PC-3 (cell line): ENCODE results near the gene SLC25A17. TPM values are rescaled to one million over a fixed set of nuclear protein-coding genes. Genes with fewer than 3 reads are reported as not detected.
"Not testable (repeated sequence)": the region's sequence is repeated elsewhere in the genome, so short reads cannot be mapped to it uniquely, and the experiment has no call there.

Experiments used
- ATAC-seq: fragments of 200-7000 bp; cut with Tn5 transposase; 2 replicates; pipeline ENCODE4 v1.9.1; 2020; ENCODE audit warnings: mild to moderate bottlenecking, moderate library complexity
- BruUV-seq: library from RNA; stranded (reverse); fragments of 400-500 nt; replicated peaks from 2 replicates; lab custom pipeline; 2021; lab: Mats Ljungman, UMichigan
- CTCF ChIA-PET: fragments of 300-600 bp; sonication (Branson Sonifier 250); formaldehyde crosslinking; loops from one replicate; lab custom pipeline; 2022; ENCODE audit warnings: antibody characterized with exemption; lab: Charles Lee
- POLR2A ChIA-PET: fragments of 300-600 bp; sonication (Branson Sonifier 250); formaldehyde crosslinking; loops from one replicate; lab custom pipeline; 2022; ENCODE audit warnings: antibody characterized with exemption; ENCODE audit not compliant: unreplicated experiment; lab: Charles Lee
- DNase-seq: peaks from one replicate; pipeline ENCODE4 v3.0.0-alpha.2; 2015
- H2AFZ ChIP-seq: fragments of 300-600 bp; sonication (generic); 2 replicates; pipeline ENCODE4 v1.6.0; 2016; ENCODE audit warnings: antibody characterized with exemption, low read length
- H3F3A ChIP-seq: fragments of 300-600 bp; sonication (generic); one replicate; pipeline ENCODE4 v1.6.0; 2017; ENCODE audit warnings: antibody characterized with exemption, low read length, control low read depth, mild to moderate bottlenecking; ENCODE audit not compliant: unreplicated experiment
- H3K27ac ChIP-seq: fragments of 300-600 bp; sonication (generic); 2 replicates; pipeline ENCODE4 v1.5.1; 2016; ENCODE audit warnings: mild to moderate bottlenecking, low read length
- H3K27me3 ChIP-seq: fragments of 300-600 bp; sonication (generic); 2 replicates; pipeline ENCODE4 v1.6.1; 2016; ENCODE audit warnings: low read length, mixed read lengths
- H3K36me3 ChIP-seq: fragments of 300-600 bp; sonication (generic); 2 replicates; pipeline ENCODE4 v1.6.1; 2016; ENCODE audit warnings: low read depth, mixed run types, low read length, mixed read lengths
- H3K4me1 ChIP-seq: fragments of 300-600 bp; sonication (generic); 2 replicates; pipeline ENCODE4 v1.5.1; 2016; ENCODE audit warnings: low read length; ENCODE audit not compliant: insufficient read depth
- H3K4me2 ChIP-seq: fragments of 300-600 bp; sonication (generic); 2 replicates; pipeline ENCODE4 v1.6.0; 2016; ENCODE audit warnings: low read length
- H3K4me3 ChIP-seq: fragments of 300-600 bp; sonication (generic); 2 replicates; pipeline ENCODE4 v1.5.1; 2016; ENCODE audit warnings: mild to moderate bottlenecking, low read length, mixed read lengths
- H3K79me2 ChIP-seq: fragments of 300-600 bp; sonication (generic); 2 replicates; pipeline ENCODE4 v1.6.1; 2017; ENCODE audit warnings: low read length, mixed read lengths
- H3K9ac ChIP-seq: fragments of 300-600 bp; sonication (generic); 2 replicates; pipeline ENCODE4 v1.6.0; 2016; ENCODE audit warnings: mild to moderate bottlenecking, low read length
- H3K9me2 ChIP-seq: fragments of 300-600 bp; sonication (generic); replicated peaks from 2 replicates; pipeline ENCODE4 v1.6.1; 2016; ENCODE audit warnings: mixed run types, low read length, mixed read lengths
- H3K9me3 ChIP-seq: fragments of 300-600 bp; sonication (generic); 2 replicates; pipeline ENCODE4 v1.6.1; 2016; ENCODE audit warnings: low read length, mixed read lengths
- H4K20me1 ChIP-seq: fragments of 300-600 bp; sonication (generic); 2 replicates; pipeline ENCODE4 v1.6.1; 2016; ENCODE audit warnings: low read length, mixed read lengths
- EZH2 ChIP-seq: fragments of 300-600 bp; sonication (generic); IDR thresholded peaks from one replicate; pipeline ENCODE4 v1.6.1; 2017; ENCODE audit warnings: antibody characterized with exemption, mild to moderate bottlenecking, low read length; ENCODE audit not compliant: unreplicated experiment
- EZH2phosphoT487 ChIP-seq: fragments of 300-600 bp; sonication (generic); IDR thresholded peaks from 2 replicates; pipeline ENCODE4 v1.6.1; 2018; ENCODE audit warnings: mild to moderate bottlenecking, antibody characterized with exemption, low read length, borderline replicate concordance
- intact Hi-C: fragments of 100-400 bp; cut with micrococcal nuclease; formaldehyde crosslinking; loops from 2 replicates; pipeline ENCODE4 v1.9.0; 2023
- total RNA-seq: library from RNA; depleted of rRNA; stranded (reverse); fragments of >200 nt; gene quantifications from 2 replicates; pipeline ENCODE4 v1.2.3, GENCODE V29; 2014
- TF ChIP-seq, protein P1 (sequence below): fragments of 300-600 bp; sonication (generic); conservative IDR thresholded peaks from 2 replicates; pipeline ENCODE4 v1.5.1; 2017; ENCODE audit warnings: antibody characterized with exemption, low read depth, mild to moderate bottlenecking, low read length

The SLC25A17 gene
- total RNA-seq, 1 experiment from 2014 or later = 18.3 TPM

DNA sequence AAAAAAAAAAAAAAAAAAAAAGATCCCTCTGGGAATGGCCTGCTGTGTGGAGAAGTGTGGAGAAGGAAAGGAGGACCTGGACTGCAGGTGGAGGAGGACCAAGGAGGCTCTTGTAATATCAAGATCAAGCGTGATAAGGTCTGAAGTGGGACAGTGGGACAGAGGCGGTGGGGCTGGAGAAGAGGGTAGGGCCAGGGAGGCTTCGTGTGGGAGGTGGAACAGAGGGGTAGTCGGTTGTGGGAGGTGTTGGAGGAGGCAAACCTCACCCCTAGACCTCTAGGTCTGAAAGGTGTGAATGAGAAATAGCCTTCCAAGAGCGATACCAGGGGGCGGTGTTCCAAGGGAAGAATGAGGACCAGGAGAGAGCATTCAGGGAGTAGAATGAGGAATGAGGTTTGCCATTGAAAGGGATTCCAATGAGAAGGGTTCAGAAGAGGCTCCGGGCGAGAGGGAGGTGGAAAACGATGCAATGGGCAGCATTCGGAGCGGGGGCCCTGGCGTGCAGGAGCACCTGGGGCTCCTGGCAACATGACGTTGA, 95.7 kb downstream of the SLC25A17 start:
- BruUV-seq = no TSS peak
- Histone ChIP-seq H4K20me1 (no peaks in the 10 kb centered on the region), H3K79me2 (no peaks in the 10 kb centered on the region), H3K4me3 (no peak overlapping the region), H3K4me1 (0 out of 2 replicates have a peak, but pooled peaks cover 5% of the 10 kb centered on the region), H3K9me3 (no peaks in the 10 kb centered on the region), H2AFZ (no peak overlapping the region), H3K36me3 (no peaks in the 10 kb centered on the region), H3F3A (no peaks in the 10 kb centered on the region), H3K9me2 (no peaks in the 10 kb centered on the region), H3K27ac (no peak overlapping the region), H3K4me2 (no peak overlapping the region), H3K27me3 (no peaks in the 10 kb centered on the region), H3K9ac (no peak overlapping the region)
- intact Hi-C loops = no loop called here
- no peak for DNase-seq
- no peak for ATAC-seq
- TF ChIP-seq, protein P1, sequence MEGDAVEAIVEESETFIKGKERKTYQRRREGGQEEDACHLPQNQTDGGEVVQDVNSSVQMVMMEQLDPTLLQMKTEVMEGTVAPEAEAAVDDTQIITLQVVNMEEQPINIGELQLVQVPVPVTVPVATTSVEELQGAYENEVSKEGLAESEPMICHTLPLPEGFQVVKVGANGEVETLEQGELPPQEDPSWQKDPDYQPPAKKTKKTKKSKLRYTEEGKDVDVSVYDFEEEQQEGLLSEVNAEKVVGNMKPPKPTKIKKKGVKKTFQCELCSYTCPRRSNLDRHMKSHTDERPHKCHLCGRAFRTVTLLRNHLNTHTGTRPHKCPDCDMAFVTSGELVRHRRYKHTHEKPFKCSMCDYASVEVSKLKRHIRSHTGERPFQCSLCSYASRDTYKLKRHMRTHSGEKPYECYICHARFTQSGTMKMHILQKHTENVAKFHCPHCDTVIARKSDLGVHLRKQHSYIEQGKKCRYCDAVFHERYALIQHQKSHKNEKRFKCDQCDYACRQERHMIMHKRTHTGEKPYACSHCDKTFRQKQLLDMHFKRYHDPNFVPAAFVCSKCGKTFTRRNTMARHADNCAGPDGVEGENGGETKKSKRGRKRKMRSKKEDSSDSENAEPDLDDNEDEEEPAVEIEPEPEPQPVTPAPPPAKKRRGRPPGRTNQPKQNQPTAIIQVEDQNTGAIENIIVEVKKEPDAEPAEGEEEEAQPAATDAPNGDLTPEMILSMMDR = no peak
- TF ChIP-seq EZH2phosphoT487 (no peak), EZH2 (no peak)
- POLR2A ChIA-PET = no interaction called here
- CTCF ChIA-PET = no interaction called here

- ATAC-seq = no peak
- H3K4me2 ChIP-seq = no peak overlapping the region
- DNase-seq = peak; percentile 21
- no peak overlapping the region for H3K9ac ChIP-seq
- H2AFZ ChIP-seq = peak overlapping the region; percentile 53; the same call in 1 of the 2 replicates
- CTCF ChIA-PET = interaction anchor here (0.6 kb wide), 1 partner anchor 65 kb away, joined by 3 read pairs; no protein-coding TSS in a partner anchor
- no peaks in the 10 kb centered on the region for H3K79me2 ChIP-seq
- H3K9me3 ChIP-seq = no peaks in the 10 kb centered on the region
- no peaks in the 10 kb centered on the region for H3K9me2 ChIP-seq
- intact Hi-C loops = no loop called here
- H3K27me3 ChIP-seq = no peaks in the 10 kb centered on the region
- no peaks in the 10 kb centered on the region for H3F3A ChIP-seq
- TF ChIP-seq EZH2 (no peak), EZH2phosphoT487 (no peak)
- TF ChIP-seq, protein P1 = no peak
- no peak overlapping the region for H3K4me3 ChIP-seq
- H3K27ac ChIP-seq = no peak overlapping the region
- no peaks in the 10 kb centered on the region for H3K36me3 ChIP-seq
- POLR2A ChIA-PET = no interaction called here
- BruUV-seq = no TSS peak
- no peaks in the 10 kb centered on the region for H4K20me1 ChIP-seq
- 0 out of 2 replicates have a peak, but pooled peaks cover 5% of the 10 kb centered on the region for H3K4me1 ChIP-seq
Observed at GRCh38 chr22:40721266-40721665, 97.9 kb downstream of the SLC25A17 start.

DNA sequence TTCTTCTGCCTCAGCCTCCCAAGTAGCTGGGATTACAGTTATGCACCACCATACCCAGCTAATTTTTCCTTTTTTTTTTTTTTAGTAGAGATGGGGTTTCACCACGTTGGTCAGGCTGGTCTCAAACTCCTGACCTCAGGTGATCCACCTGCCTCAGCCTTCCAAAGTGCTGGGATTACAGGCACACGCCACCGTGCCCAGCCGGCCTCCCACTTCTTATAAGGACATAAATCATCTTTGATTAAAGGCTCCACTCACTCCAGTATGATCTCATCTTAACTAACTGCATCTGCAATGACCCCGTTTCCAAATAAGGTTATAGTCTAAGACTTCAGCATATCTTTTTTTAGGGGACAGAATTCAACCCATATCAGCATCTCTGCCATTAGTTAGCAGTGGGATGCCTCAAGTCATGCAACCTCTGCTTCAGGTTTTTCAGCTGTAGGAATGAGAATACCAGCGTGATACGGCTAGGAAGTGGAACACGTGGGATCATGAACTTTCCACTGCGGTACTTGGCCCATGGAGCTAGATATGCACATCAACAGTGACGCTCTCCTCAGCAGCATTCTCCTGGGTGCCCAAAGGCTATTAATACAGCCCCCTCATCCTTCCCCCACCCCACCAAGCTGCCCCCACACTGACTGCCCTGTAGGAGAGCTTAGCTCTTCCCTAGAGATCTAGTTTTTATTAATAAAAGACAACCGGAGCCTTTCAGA, 98.4 kb downstream of the SLC25A17 start:
- no TSS peak for BruUV-seq
- no peak overlapping the region for H3K4me2 ChIP-seq
- H3K4me1 ChIP-seq = peaks cover 9% of the 10 kb centered on the region; the same call in 1 of the 2 replicates
- H3K36me3 ChIP-seq = no peaks in the 10 kb centered on the region
- no peaks in the 10 kb centered on the region for H3K27me3 ChIP-seq
- no peaks in the 10 kb centered on the region for H4K20me1 ChIP-seq
- H2AFZ ChIP-seq = no peak overlapping the region
- H3K4me3 ChIP-seq = no peak overlapping the region
- CTCF ChIA-PET = interaction anchor here (0.6 kb wide), 1 partner anchor 65 kb away, joined by 3 read pairs; no protein-coding TSS in a partner anchor
- no peak overlapping the region for H3K27ac ChIP-seq
- no peak for TF ChIP-seq EZH2phosphoT487
- TF ChIP-seq, protein P1 = no peak
- TF ChIP-seq EZH2 = no peak
- intact Hi-C loops = no loop called here
- H3K9me3 ChIP-seq = no peaks in the 10 kb centered on the region
- H3K79me2 ChIP-seq = no peaks in the 10 kb centered on the region
- no peaks in the 10 kb centered on the region for H3F3A ChIP-seq
- DNase-seq (no peak), ATAC-seq (no peak)
- POLR2A ChIA-PET = no interaction called here
- H3K9ac ChIP-seq = no peak overlapping the region
- no peaks in the 10 kb centered on the region for H3K9me2 ChIP-seq

GRCh38 chr22:40720156-40720537, 99.0 kb downstream of the SLC25A17 start:
- DNase-seq, H3K9ac ChIP-seq, ATAC-seq, H3K79me2 ChIP-seq, H3K36me3 ChIP-seq, H3K4me3 ChIP-seq, H3K27ac ChIP-seq, H3K9me2 ChIP-seq, H2AFZ ChIP-seq, H3K4me1 ChIP-seq, POLR2A ChIA-PET, H3F3A ChIP-seq, intact Hi-C loops, BruUV-seq, H3K4me2 ChIP-seq, H3K27me3 ChIP-seq, CTCF ChIA-PET, H3K9me3 ChIP-seq, H4K20me1 ChIP-seq: not testable (repeated sequence)
